Neural cell (in vitro differentiated cells): ENCODE results near the gene OR6K3. TPM values are rescaled to one million over a fixed set of nuclear protein-coding genes. Genes with fewer than 3 reads are reported as not detected.

Experiments used
- H2AFZ ChIP-seq: fragments of 200-600, 300-800 bp; sonication (generic), shearing (Covaris generic); 2 replicates; pipeline ENCODE4 v1.6.0; 2014; ENCODE audit warnings: low read depth, mild to moderate bottlenecking, antibody characterized with exemption, low read length, moderate library complexity
- H3F3A ChIP-seq: fragments of 200-600 bp; shearing (Covaris generic); 2 replicates; pipeline ENCODE4 v1.6.1; 2016; ENCODE audit warnings: mild to moderate bottlenecking, moderate library complexity, mixed read lengths, antibody characterized with exemption, low read length; ENCODE audit not compliant: insufficient read depth, poor library complexity, severe bottlenecking
- H3K27ac ChIP-seq: fragments of 200-600, 300-800 bp; sonication (generic), shearing (Covaris generic); 2 replicates; pipeline ENCODE4 v1.5.1; 2014; ENCODE audit warnings: mild to moderate bottlenecking, low read length, moderate library complexity
- H3K27me3 ChIP-seq: fragments of 300-800, 200-600 bp; sonication (generic), shearing (Covaris generic); 2 replicates; pipeline ENCODE4 v1.6.0; 2014; ENCODE audit warnings: mild to moderate bottlenecking, low read depth, low read length, moderate library complexity; ENCODE audit not compliant: insufficient read depth
- H3K36me3 ChIP-seq: fragments of 300-800, 200-600 bp; sonication (generic), shearing (Covaris generic); 2 replicates; pipeline ENCODE4 v1.5.1; 2014; ENCODE audit warnings: mild to moderate bottlenecking, antibody characterized with exemption, low read length, moderate library complexity; ENCODE audit not compliant: insufficient read depth
- H3K4me2 ChIP-seq: fragments of 300-800, 200-600 bp; sonication (generic), shearing (Covaris generic); 2 replicates; pipeline ENCODE4 v1.6.0; 2014; ENCODE audit warnings: mild to moderate bottlenecking, low read length
- H3K4me3 ChIP-seq: fragments of 300-800, 200-600 bp; sonication (generic), shearing (Covaris generic); 2 replicates; pipeline ENCODE4 v1.5.1; 2014; ENCODE audit warnings: mild to moderate bottlenecking, low read length, moderate library complexity
- H3K79me2 ChIP-seq: fragments of 200-600 bp; shearing (Covaris generic); replicated peaks from 2 replicates; pipeline ENCODE4 v1.6.0; 2014; ENCODE audit warnings: mild to moderate bottlenecking, low read length, moderate library complexity; ENCODE audit not compliant: insufficient read depth
- H3K9ac ChIP-seq: fragments of 300-800, 200-600 bp; sonication (generic), shearing (Covaris generic); 2 replicates; pipeline ENCODE4 v1.6.1; 2016; ENCODE audit warnings: mild to moderate bottlenecking, low read length, mixed read lengths
- H3K9me2 ChIP-seq: fragments of 200-600 bp; shearing (Covaris generic); 2 replicates; pipeline ENCODE4 v1.6.1; 2016; ENCODE audit warnings: mild to moderate bottlenecking, low read length, mixed read lengths; ENCODE audit not compliant: insufficient read depth
- H3K9me3 ChIP-seq: fragments of 200-600, 300-800 bp; sonication (generic), shearing (Covaris generic); 2 replicates; pipeline ENCODE4 v1.6.1; 2016; ENCODE audit warnings: mild to moderate bottlenecking, mixed run types, low read length, moderate library complexity, mixed read lengths
- H4K20me1 ChIP-seq: fragments of 200-600 bp; shearing (Covaris generic); 2 replicates; pipeline ENCODE4 v1.6.1; 2016; ENCODE audit warnings: mild to moderate bottlenecking, mixed run types; ENCODE audit not compliant: insufficient read depth
- EP300 ChIP-seq: fragments of 450-650 bp; conservative IDR thresholded peaks from 2 replicates; pipeline ENCODE4 v1.6.1; 2014; ENCODE audit warnings: antibody characterized with exemption, mild to moderate bottlenecking, moderate library complexity; ENCODE audit not compliant: poor library complexity, severe bottlenecking
- EZH2 ChIP-seq: fragments of 200-600, 300-800 bp; shearing (Covaris generic), sonication (generic); IDR thresholded peaks from 2 replicates; pipeline ENCODE4 v1.6.1; 2014; ENCODE audit warnings: antibody characterized with exemption, low read length, borderline replicate concordance, mild to moderate bottlenecking; ENCODE audit not compliant: insufficient read depth, poor library complexity, severe bottlenecking
- MXI1 ChIP-seq: fragments of 450-650 bp; conservative IDR thresholded peaks from 2 replicates; pipeline ENCODE4 v1.6.1; 2014; ENCODE audit warnings: antibody characterized with exemption, mild to moderate bottlenecking; ENCODE audit not compliant: poor library complexity, severe bottlenecking
- POLR2AphosphoS5 ChIP-seq: IDR thresholded peaks from 2 replicates; pipeline ENCODE4 v1.6.1; 2012
- RAD21 ChIP-seq: fragments of 450-650 bp; conservative IDR thresholded peaks from 2 replicates; pipeline ENCODE4 v1.6.1; 2014; ENCODE audit warnings: antibody characterized with exemption, mild to moderate bottlenecking, moderate library complexity
- SMC3 ChIP-seq: fragments of 450-650 bp; conservative IDR thresholded peaks from 2 replicates; pipeline ENCODE4 v1.6.1; 2014; ENCODE audit warnings: antibody characterized with exemption, mild to moderate bottlenecking, moderate library complexity; ENCODE audit not compliant: poor library complexity
- TAF1 ChIP-seq: IDR thresholded peaks from 2 replicates; pipeline ENCODE4 v1.6.1; 2012; ENCODE audit warnings: low read depth
- polyA plus RNA-seq: library from polyadenylated mRNA; depleted of rRNA; stranded (reverse); fragments of >200 nt; gene quantifications from 2 replicates; pipeline ENCODE4 v1.2.3, GENCODE V29; 2014
- TF ChIP-seq, protein P1 (sequence below): IDR thresholded peaks from 2 replicates; pipeline ENCODE4 v1.6.1; 2012; ENCODE audit warnings: borderline replicate concordance
- TF ChIP-seq, protein P2 (sequence below): fragments of 450-650 bp; IDR thresholded peaks from 2 replicates; pipeline ENCODE4 v1.5.1; 2014; ENCODE audit warnings: antibody characterized with exemption, mild to moderate bottlenecking, moderate library complexity; ENCODE audit not compliant: poor library complexity, severe bottlenecking

Gene OR6K3
- polyA plus RNA-seq, 1 donor from 2014 or later: not detected

GRCh38 chr1:158681606-158682005, 38.9 kb downstream of the OR6K3 start:
- Histone ChIP-seq H2AFZ (no peak overlapping the region), H3K36me3 (no peaks in the 10 kb centered on the region), H3K27me3 (no peaks in the 10 kb centered on the region), H4K20me1 (no peaks in the 10 kb centered on the region), H3K9me3 (no peaks in the 10 kb centered on the region), H3K79me2 (no peaks in the 10 kb centered on the region), H3K4me2 (no peak overlapping the region), H3K9ac (no peak overlapping the region), H3K9me2 (no peaks in the 10 kb centered on the region), H3F3A (no peaks in the 10 kb centered on the region), H3K27ac (no peak overlapping the region), H3K4me3 (no peak overlapping the region)
- TF ChIP-seq EP300 (no peak), RAD21 (no peak), TAF1 (no peak), POLR2AphosphoS5 (no peak), SMC3 (no peak), MXI1 (no peak)
- TF ChIP-seq, protein P1, sequence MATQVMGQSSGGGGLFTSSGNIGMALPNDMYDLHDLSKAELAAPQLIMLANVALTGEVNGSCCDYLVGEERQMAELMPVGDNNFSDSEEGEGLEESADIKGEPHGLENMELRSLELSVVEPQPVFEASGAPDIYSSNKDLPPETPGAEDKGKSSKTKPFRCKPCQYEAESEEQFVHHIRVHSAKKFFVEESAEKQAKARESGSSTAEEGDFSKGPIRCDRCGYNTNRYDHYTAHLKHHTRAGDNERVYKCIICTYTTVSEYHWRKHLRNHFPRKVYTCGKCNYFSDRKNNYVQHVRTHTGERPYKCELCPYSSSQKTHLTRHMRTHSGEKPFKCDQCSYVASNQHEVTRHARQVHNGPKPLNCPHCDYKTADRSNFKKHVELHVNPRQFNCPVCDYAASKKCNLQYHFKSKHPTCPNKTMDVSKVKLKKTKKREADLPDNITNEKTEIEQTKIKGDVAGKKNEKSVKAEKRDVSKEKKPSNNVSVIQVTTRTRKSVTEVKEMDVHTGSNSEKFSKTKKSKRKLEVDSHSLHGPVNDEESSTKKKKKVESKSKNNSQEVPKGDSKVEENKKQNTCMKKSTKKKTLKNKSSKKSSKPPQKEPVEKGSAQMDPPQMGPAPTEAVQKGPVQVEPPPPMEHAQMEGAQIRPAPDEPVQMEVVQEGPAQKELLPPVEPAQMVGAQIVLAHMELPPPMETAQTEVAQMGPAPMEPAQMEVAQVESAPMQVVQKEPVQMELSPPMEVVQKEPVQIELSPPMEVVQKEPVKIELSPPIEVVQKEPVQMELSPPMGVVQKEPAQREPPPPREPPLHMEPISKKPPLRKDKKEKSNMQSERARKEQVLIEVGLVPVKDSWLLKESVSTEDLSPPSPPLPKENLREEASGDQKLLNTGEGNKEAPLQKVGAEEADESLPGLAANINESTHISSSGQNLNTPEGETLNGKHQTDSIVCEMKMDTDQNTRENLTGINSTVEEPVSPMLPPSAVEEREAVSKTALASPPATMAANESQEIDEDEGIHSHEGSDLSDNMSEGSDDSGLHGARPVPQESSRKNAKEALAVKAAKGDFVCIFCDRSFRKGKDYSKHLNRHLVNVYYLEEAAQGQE: no peak

- no peak overlapping the region for H3K27ac ChIP-seq
- H3K36me3 ChIP-seq: no peaks in the 10 kb centered on the region
- H3K4me3 ChIP-seq: no peak overlapping the region
These were observed 41.2 kb downstream of the OR6K3 start for GRCh38 chr1:158679289-158679688.

More at GRCh38 chr1:158679289-158679688, 41.2 kb downstream of the OR6K3 start:
- H2AFZ ChIP-seq: no peak overlapping the region
- H3K9ac ChIP-seq: no peak overlapping the region
- H3K79me2 ChIP-seq: no peaks in the 10 kb centered on the region
- no peaks in the 10 kb centered on the region for H3F3A ChIP-seq
- H3K27me3 ChIP-seq: no peaks in the 10 kb centered on the region
- no peak overlapping the region for H3K4me2 ChIP-seq
- H3K9me2 ChIP-seq: no peaks in the 10 kb centered on the region
- TF ChIP-seq MXI1 (no peak), EZH2 (no peak), SMC3 (no peak), TAF1 (no peak)
- TF ChIP-seq, protein P2, sequence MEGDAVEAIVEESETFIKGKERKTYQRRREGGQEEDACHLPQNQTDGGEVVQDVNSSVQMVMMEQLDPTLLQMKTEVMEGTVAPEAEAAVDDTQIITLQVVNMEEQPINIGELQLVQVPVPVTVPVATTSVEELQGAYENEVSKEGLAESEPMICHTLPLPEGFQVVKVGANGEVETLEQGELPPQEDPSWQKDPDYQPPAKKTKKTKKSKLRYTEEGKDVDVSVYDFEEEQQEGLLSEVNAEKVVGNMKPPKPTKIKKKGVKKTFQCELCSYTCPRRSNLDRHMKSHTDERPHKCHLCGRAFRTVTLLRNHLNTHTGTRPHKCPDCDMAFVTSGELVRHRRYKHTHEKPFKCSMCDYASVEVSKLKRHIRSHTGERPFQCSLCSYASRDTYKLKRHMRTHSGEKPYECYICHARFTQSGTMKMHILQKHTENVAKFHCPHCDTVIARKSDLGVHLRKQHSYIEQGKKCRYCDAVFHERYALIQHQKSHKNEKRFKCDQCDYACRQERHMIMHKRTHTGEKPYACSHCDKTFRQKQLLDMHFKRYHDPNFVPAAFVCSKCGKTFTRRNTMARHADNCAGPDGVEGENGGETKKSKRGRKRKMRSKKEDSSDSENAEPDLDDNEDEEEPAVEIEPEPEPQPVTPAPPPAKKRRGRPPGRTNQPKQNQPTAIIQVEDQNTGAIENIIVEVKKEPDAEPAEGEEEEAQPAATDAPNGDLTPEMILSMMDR: no peak
- no peaks in the 10 kb centered on the region for H3K9me3 ChIP-seq
- H4K20me1 ChIP-seq: no peaks in the 10 kb centered on the region
